AG09319 (cell line): ENCODE results near the gene TUT1.

Source experiments
- DNase-seq: peaks from one replicate; pipeline ENCODE4 v3.0.0-alpha.2; 2010; ENCODE audit warnings: low read depth; ENCODE audit errors: extremely low read depth
- TF ChIP-seq, protein P1 (sequence below): IDR thresholded peaks from 2 replicates; pipeline ENCODE4 v1.5.1; 2011; ENCODE audit warnings: low read depth, mild to moderate bottlenecking, inconsistent platforms, low read length, moderate library complexity

Gene TUT1

DNA sequence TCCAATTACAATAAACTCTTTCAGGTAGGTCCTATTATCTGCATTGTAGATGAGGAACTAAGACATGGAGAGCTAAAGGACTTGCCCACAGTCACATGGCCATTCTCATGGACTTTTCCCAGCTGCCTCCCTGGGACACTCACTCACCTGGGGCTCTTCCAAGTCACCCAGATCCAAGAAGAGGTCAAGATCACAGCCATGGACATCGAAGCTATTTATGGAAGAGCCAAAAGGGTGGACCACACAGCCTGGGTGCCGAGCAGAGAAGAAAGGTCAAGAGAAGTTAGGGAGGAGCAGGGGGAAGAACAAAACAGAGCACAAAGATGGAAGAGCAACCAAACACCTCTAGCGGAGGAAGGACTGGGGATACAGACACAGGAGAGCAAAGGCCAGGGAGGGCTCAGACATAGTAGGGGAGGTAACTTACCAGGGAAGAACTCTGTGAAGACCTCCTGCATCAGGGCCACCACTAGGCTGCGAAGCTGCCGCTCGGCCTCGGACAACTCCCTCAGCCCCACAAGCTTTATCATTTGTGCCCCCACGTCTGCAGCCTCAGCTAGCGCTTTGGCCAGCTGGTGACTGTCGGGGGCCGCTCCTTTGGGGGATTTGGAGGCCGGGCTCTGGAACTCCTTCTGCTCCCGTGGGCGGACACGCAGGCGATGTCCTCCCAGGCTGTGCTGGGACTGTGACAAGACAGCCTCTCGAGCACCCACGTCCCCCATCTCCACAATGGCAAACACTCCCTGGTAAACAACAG lies 10.2 kb downstream of the TUT1 start:
- TF ChIP-seq, protein P1, sequence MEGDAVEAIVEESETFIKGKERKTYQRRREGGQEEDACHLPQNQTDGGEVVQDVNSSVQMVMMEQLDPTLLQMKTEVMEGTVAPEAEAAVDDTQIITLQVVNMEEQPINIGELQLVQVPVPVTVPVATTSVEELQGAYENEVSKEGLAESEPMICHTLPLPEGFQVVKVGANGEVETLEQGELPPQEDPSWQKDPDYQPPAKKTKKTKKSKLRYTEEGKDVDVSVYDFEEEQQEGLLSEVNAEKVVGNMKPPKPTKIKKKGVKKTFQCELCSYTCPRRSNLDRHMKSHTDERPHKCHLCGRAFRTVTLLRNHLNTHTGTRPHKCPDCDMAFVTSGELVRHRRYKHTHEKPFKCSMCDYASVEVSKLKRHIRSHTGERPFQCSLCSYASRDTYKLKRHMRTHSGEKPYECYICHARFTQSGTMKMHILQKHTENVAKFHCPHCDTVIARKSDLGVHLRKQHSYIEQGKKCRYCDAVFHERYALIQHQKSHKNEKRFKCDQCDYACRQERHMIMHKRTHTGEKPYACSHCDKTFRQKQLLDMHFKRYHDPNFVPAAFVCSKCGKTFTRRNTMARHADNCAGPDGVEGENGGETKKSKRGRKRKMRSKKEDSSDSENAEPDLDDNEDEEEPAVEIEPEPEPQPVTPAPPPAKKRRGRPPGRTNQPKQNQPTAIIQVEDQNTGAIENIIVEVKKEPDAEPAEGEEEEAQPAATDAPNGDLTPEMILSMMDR: no peak
- no peak for DNase-seq

DNA sequence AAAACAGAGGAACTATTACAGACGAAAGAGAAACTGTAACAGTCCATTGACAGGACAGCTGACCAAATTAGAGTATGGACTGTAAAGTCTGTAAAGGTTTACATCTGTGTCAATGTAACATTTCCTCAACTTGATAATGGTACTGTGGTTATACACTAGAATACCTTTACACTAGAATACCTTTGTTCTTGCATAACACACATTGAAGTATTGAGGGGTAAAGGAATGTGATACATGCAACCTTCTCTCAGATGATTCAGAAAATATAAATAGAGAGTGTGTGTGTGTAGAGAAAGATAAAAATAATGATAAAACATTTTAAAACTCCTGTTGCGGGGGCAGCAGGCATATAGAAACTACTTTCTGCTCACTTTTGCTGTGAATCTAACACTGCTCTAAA lies 12.1 kb downstream of the TUT1 start:
- TF ChIP-seq, protein P1: no peak
- no peak for DNase-seq

DNA sequence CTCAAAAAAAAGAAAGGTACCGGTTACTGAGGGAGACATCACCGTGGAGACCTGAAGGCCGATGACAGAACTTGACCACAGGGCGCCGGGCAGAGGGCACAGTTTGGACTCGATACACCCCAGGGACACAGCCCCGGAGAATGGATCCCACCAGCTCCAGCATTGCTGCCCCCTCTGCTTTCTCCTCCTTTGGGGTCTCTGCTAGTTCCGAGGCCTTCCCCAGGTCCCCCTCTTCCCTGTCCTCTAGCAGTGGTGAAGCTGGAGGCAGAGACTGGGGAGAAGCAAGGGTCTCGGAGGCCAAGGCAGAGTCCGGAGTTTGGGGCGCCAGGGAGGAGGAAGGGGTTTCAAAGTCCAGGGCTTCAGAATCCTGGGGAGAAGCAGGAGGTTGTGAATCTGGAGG lies 12.8 kb downstream of the TUT1 start:
- TF ChIP-seq, protein P1: no peak

DNA sequence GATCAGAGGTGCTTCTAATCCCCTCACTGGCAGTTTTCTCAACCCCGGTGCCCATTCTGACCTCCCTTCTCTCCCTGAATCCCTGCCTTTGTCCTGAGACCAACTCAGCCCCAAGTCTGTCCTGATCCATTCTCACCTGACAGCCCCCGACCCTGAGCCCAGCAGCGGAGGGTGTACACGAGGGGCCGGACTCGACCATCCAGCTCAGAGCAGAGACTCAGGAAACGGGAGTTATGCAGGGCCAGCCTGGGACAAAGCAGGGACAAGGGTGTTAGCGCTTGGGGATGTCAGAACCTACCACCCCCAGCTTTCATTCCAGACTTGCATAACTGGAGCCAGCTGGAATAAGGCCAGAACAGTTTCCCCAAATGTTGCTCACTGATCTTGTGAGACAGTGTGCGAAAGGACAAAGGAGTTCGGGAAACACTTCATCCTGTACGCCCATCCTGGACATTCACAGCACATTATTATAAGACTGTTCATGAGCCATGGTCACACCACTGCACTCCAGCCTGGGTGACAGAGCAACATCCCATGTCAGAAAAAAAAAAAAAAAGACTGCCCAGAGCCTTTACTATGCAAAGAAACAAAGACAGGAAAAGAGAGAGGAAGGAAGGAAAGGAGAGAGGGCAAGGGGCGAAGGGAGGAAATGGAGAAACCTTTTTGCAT lies 14.1 kb downstream of the TUT1 start:
- TF ChIP-seq, protein P1: no peak
- DNase-seq: no peak

More for the DNA sequence above, 12.8 kb downstream of the TUT1 start:
- no peak for DNase-seq

DNA sequence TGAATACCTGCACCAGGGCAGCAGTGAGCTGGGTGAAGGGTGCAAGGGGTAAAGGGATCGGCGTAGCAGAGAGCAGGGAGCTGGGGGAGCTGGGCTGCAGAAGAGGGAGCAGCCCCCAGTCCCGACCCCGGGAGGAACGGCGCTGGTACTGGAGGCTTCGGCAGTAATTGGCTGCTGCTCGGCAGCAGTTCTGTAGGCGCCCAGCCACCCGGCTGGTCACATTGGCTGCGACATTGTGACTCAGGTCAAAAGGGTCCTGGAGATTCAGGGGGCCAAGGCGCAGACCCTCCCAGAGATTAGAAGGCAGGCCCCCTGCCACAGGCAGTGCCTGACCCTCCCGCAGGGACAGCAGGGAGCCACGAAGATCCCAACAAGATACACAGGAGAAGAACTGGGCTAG lies 15.5 kb downstream of the TUT1 start:
- TF ChIP-seq, protein P1: no peak

DNA sequence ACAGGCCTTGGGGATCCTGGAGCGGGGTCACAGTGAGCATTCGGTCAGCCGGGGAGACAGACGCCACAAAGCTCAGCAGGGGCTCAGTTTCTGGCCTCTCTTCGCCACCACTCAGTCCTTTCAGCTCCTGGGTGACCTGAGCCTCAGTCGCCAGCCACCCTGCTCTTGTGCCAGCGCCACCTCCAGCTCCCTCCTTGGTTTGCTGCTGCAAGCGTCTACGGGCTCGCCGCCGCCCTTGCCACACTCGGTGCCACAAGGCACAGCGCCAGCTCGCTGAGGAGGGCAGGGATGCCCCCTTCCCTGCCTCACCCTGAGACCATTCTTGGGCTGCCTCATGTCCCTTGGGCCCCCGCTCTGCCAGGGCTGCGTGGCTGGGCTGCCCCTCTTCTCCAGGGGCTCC lies 16.2 kb downstream of the TUT1 start:
- TF ChIP-seq, protein P1: no peak
- DNase-seq: no peak

More for the DNA sequence above, 15.5 kb downstream of the TUT1 start:
- no peak for DNase-seq

DNA sequence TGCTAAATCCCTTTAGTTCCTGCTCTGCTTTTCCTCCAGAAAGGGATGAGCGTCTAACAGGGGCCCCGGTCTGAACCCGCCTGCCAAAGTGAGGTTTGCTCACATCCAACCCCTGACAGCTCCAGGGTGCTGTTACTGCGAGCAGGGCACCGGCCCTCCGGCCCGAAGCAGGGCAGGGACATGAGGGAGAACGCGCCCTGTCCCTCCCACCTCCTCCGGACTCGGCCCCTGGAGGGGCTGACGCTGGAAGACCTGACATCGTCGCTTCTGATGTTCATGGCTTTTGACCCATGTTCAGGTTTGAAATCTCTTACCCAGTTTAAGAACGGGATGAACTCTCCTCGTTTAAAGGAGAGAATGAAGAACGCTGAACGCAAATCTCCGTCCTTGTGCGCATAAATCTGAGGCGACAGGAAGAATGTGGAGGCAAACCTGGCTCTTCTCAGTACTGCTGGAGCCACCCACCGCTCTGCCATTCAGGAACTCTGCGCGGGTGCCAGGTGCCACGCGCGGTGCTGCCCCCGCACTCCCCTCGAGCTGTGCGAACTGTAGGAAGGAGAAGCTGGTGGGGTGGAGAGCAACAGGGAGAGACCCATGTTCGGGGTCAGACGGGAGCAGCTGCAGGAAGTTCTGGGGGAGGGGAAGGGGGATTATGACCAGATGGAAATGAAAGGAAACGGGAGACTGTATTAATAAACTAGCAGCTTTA lies 16.8 kb downstream of the TUT1 start:
- TF ChIP-seq, protein P1: no peak
- no peak for DNase-seq
